MCF 10A (cell line): Measurements from ENCODE around the gene CAT. TPM values are rescaled to one million over a fixed set of nuclear protein-coding genes. Genes with fewer than 3 reads are reported as not detected.

Experiments
- BruUV-seq: library from RNA; stranded (reverse); fragments of 400-500 nt; replicated peaks from 2 replicates; lab custom pipeline; 2021; lab: Mats Ljungman, UMichigan
- CTCF ChIA-PET: fragments of 300-600 bp; sonication (Branson Sonifier 250); formaldehyde crosslinking; extraction: SDS; loops from one replicate; lab custom pipeline; 2021; ENCODE audit warnings: antibody characterized with exemption, inconsistent platforms; lab: Yijun Ruan, JAX
- POLR2A ChIA-PET: fragments of 300-600, 350-650 bp; sonication (Branson Sonifier 250); formaldehyde crosslinking; extraction: SDS; loops from one replicate; lab custom pipeline; 2020; ENCODE audit warnings: antibody characterized with exemption, inconsistent platforms; lab: Yijun Ruan, JAX
- DNase-seq: peaks from one replicate; pipeline ENCODE4 v3.0.0-alpha.2; 2018; ENCODE audit not compliant: unreplicated experiment
- H3K27ac Mint-ChIP-seq: one replicate; pipeline ENCODE4 v1.8.0; 2022; ENCODE audit warnings: mild to moderate bottlenecking, low read depth, mixed read lengths; ENCODE audit not compliant: unreplicated experiment
- H3K27me3 Mint-ChIP-seq: one replicate; pipeline ENCODE4 v1.8.0; 2022; ENCODE audit warnings: mixed read lengths; ENCODE audit not compliant: insufficient read depth, unreplicated experiment
- H3K36me3 Mint-ChIP-seq: one replicate; pipeline ENCODE4 v1.8.0; 2022; ENCODE audit warnings: mild to moderate bottlenecking, moderate library complexity, mixed read lengths; ENCODE audit not compliant: insufficient read depth, unreplicated experiment
- H3K4me1 Mint-ChIP-seq: one replicate; pipeline ENCODE4 v1.8.0; 2022; ENCODE audit warnings: mixed read lengths; ENCODE audit not compliant: insufficient read depth, unreplicated experiment
- H3K4me3 Mint-ChIP-seq: one replicate; pipeline ENCODE4 v1.8.0; 2022; ENCODE audit warnings: mild to moderate bottlenecking, moderate library complexity, mixed read lengths; ENCODE audit not compliant: unreplicated experiment
- H3K9me3 Mint-ChIP-seq: one replicate; pipeline ENCODE4 v1.8.0; 2022; ENCODE audit warnings: mixed read lengths; ENCODE audit not compliant: unreplicated experiment
- intact Hi-C: fragments of 100-400 bp; cut with micrococcal nuclease; formaldehyde crosslinking; loops from 2 replicates; pipeline ENCODE4 v1.14.1; 2022
- total RNA-seq: library from RNA; stranded (reverse); gene quantifications from 2 replicates; pipeline ENCODE4 v1.2.3, GENCODE V29; 2022
- TF ChIP-seq, protein P1 (sequence below): fragments of 200-600 bp; IDR thresholded peaks from one replicate; pipeline ENCODE4 v1.8.0; 2022; ENCODE audit warnings: antibody characterized with exemption, mild to moderate bottlenecking; ENCODE audit not compliant: unreplicated experiment

CAT gene
- total RNA-seq, 1 experiment from 2014 or later = 12.1 TPM

GRCh38 chr11:34454308-34455032 is 15.7 kb downstream of the CAT start:
- CTCF ChIA-PET = interaction anchor here (0.6 kb wide), 3 partner anchors 22 to 59 kb away, joined by 3 read pairs; partner anchors contain the start of gene ELF5
- H3K9me3 Mint-ChIP-seq = no peaks in the 10 kb centered on the region
- no peaks in the 10 kb centered on the region for H3K27me3 Mint-ChIP-seq
- intact Hi-C loops = no loop called here
- no peaks in the 10 kb centered on the region for H3K4me1 Mint-ChIP-seq
- H3K4me3 Mint-ChIP-seq = no peak overlapping the region
- peaks cover 44% of the 10 kb centered on the region for H3K36me3 Mint-ChIP-seq
- TF ChIP-seq, protein P1, sequence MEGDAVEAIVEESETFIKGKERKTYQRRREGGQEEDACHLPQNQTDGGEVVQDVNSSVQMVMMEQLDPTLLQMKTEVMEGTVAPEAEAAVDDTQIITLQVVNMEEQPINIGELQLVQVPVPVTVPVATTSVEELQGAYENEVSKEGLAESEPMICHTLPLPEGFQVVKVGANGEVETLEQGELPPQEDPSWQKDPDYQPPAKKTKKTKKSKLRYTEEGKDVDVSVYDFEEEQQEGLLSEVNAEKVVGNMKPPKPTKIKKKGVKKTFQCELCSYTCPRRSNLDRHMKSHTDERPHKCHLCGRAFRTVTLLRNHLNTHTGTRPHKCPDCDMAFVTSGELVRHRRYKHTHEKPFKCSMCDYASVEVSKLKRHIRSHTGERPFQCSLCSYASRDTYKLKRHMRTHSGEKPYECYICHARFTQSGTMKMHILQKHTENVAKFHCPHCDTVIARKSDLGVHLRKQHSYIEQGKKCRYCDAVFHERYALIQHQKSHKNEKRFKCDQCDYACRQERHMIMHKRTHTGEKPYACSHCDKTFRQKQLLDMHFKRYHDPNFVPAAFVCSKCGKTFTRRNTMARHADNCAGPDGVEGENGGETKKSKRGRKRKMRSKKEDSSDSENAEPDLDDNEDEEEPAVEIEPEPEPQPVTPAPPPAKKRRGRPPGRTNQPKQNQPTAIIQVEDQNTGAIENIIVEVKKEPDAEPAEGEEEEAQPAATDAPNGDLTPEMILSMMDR = no peak
- no peak for DNase-seq
- no peak overlapping the region for H3K27ac Mint-ChIP-seq
- POLR2A ChIA-PET = interaction anchor here (0.6 kb wide), 1 partner anchor 24 kb away, joined by 3 read pairs; no protein-coding TSS in a partner anchor
- no TSS peak for BruUV-seq

- Mint-ChIP-seq H3K4me3 (no peak overlapping the region), H3K36me3 (peaks cover 48% of the 10 kb centered on the region), H3K27me3 (no peaks in the 10 kb centered on the region), H3K4me1 (no peaks in the 10 kb centered on the region), H3K27ac (no peak overlapping the region), H3K9me3 (no peaks in the 10 kb centered on the region)
- ChIA-PET CTCF (interaction anchor here (0.7 to 1.1 kb wide), 2 partner anchors 92 to 283 kb away, joined by 3 to 4 read pairs; no protein-coding TSS in a partner anchor), POLR2A (interaction anchor here (0.7 kb wide), 1 partner anchor 15 kb away, joined by 3 read pairs; no protein-coding TSS in a partner anchor)
- TF ChIP-seq, protein P1 = no peak
- no peak for DNase-seq
- intact Hi-C loops = no loop called here
- BruUV-seq = no TSS peak
These were observed 18.9 kb downstream of the CAT start for GRCh38 chr11:34457607-34458006.

DNA sequence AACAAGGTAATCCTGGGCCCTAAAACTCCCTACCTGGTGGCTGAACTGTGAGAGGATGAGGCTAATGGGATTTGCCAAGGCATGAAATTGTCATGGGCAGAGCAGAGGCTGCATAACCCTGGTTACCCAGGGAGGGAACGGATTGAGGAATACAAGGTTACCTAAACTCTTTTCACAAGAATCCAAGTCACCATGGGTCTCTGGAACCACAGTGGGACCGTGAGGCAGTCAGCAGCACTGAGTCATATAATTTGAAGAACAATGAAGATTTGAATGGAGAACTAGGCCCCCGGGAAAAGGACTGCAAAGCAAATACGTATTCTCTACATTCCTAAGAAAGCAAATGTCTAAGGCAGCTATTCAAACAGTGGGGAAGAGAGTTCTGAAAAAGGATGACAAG is 19.8 kb downstream of the CAT start:
- peaks cover 42% of the 10 kb centered on the region for H3K36me3 Mint-ChIP-seq
- POLR2A ChIA-PET = no interaction called here
- DNase-seq = no peak
- H3K4me1 Mint-ChIP-seq = no peaks in the 10 kb centered on the region
- H3K4me3 Mint-ChIP-seq = no peak overlapping the region
- H3K9me3 Mint-ChIP-seq = no peaks in the 10 kb centered on the region
- TF ChIP-seq, protein P1 = no peak
- CTCF ChIA-PET = interaction anchor here (1.1 to 2.1 kb wide), 2 partner anchors 10 to 12 kb away, joined by 5 to 13 read pairs; no protein-coding TSS in a partner anchor
- H3K27ac Mint-ChIP-seq = peak overlapping the region; percentile 13
- no peaks in the 10 kb centered on the region for H3K27me3 Mint-ChIP-seq
- intact Hi-C loops = no loop called here
- BruUV-seq = no TSS peak

DNA sequence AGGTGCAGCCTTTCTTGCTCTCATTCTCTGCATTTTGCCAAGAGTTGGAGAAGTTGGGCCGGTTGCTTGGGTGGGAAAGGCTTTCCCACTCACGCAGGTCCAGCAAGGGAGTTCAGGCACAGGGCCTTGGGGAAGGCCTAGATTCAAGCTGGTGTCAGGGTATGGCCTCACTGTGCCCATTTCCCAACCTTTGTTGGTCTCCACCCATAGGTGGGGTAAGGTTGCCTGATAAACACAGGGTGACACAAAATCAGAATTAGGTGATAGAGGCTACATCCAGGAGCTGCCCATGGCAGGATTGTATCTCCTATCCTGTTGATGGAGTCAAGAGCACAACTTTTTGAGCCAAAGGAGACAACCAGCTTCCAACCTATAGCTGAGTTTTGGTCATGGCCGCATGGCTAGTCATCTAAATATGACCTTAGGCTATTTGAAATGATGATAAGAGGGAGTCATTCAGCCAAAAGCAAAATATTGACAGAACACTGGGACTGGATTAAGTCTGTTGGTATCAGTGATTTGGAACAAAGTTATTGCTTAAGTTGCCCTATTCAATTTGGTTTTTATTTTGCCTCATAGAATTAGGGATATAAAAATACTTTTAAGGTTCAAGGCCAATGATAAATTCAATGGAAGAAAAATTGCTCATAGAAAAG is 20.9 kb downstream of the CAT start:
- H3K27ac Mint-ChIP-seq = no peak overlapping the region
- H3K4me3 Mint-ChIP-seq = no peak overlapping the region
- ChIA-PET CTCF (interaction anchor here (0.6 to 2.1 kb wide), 5 partner anchors 8 to 1957 kb away, joined by 3 to 13 read pairs (median 5); no protein-coding TSS in a partner anchor), POLR2A (interaction anchor here (0.6 kb wide), 1 partner anchor 470 kb away, joined by 4 read pairs; no protein-coding TSS in a partner anchor)
- no peaks in the 10 kb centered on the region for H3K27me3 Mint-ChIP-seq
- no peak for DNase-seq
- intact Hi-C loops = no loop called here
- TF ChIP-seq, protein P1 = no peak
- H3K9me3 Mint-ChIP-seq = no peaks in the 10 kb centered on the region
- no TSS peak for BruUV-seq
- no peaks in the 10 kb centered on the region for H3K4me1 Mint-ChIP-seq
- peaks cover 43% of the 10 kb centered on the region for H3K36me3 Mint-ChIP-seq
